IMR-90 (cell line): ENCODE measurements around the gene ATP10D.

ENCODE experiments used
- BHLHE40 ChIP-seq: fragments of 150-350 bp; IDR thresholded peaks from 2 replicates; pipeline ENCODE4 v1.6.1; 2016; ENCODE audit warnings: mild to moderate bottlenecking, low read depth, low read length
- CEBPB ChIP-seq: IDR thresholded peaks from 2 replicates; pipeline ENCODE4 v1.6.1; 2012; ENCODE audit warnings: low read depth, low read length, improper control_type of control experiment
- CTCF ChIP-seq: conservative IDR thresholded peaks from 2 replicates; pipeline ENCODE4 v1.5.1; 2012; ENCODE audit warnings: mild to moderate bottlenecking, low read depth, low read length, improper control_type of control experiment
- ELK1 ChIP-seq: fragments of 150-350 bp; IDR thresholded peaks from 2 replicates; pipeline ENCODE4 v1.6.1; 2016; ENCODE audit warnings: low read depth, mild to moderate bottlenecking, low read length, moderate library complexity, borderline replicate concordance
- FOS ChIP-seq: fragments of 150-350 bp; IDR thresholded peaks from 2 replicates; pipeline ENCODE4 v1.6.1; 2016; ENCODE audit warnings: low read depth, low read length
- MAFK ChIP-seq: IDR thresholded peaks from 2 replicates; pipeline ENCODE4 v1.6.1; 2012; ENCODE audit warnings: low read depth, low read length, improper control_type of control experiment
- MAZ ChIP-seq: IDR thresholded peaks from 2 replicates; pipeline ENCODE4 v1.6.1; 2012; ENCODE audit warnings: low read depth, mild to moderate bottlenecking, low read length, improper control_type of control experiment, moderate library complexity, borderline replicate concordance
- MXI1 ChIP-seq: IDR thresholded peaks from 2 replicates; pipeline ENCODE4 v1.6.1; 2012; ENCODE audit warnings: low read depth, mild to moderate bottlenecking, low read length, moderate library complexity, borderline replicate concordance
- POLR2A ChIP-seq: IDR thresholded peaks from 2 replicates; pipeline ENCODE4 v1.6.1; 2012; ENCODE audit warnings: mild to moderate bottlenecking, low read depth, low read length
- RAD21 ChIP-seq: IDR thresholded peaks from 2 replicates; pipeline ENCODE4 v1.6.1; 2012; ENCODE audit warnings: low read length, improper control_type of control experiment
- RFX5 ChIP-seq: IDR thresholded peaks from 2 replicates; pipeline ENCODE4 v1.8.0; 2012; ENCODE audit warnings: low read depth, mild to moderate bottlenecking, low read length, moderate library complexity
- SMC3 ChIP-seq: fragments of 150-350 bp; IDR thresholded peaks from 2 replicates; pipeline ENCODE4 v1.6.1; 2016; ENCODE audit warnings: low read depth, mild to moderate bottlenecking, antibody characterized with exemption, low read length, moderate library complexity
- USF2 ChIP-seq: fragments of 150-350 bp; IDR thresholded peaks from 2 replicates; pipeline ENCODE4 v1.6.1; 2017; ENCODE audit warnings: mild to moderate bottlenecking, antibody characterized with exemption, low read length, low read depth

GRCh38 chr4:47624031-47624441, 139.0 kb downstream of the ATP10D start:
- TF ChIP-seq CTCF = no peak
- no peak for TF ChIP-seq POLR2A
- no peak for TF ChIP-seq ELK1
- TF ChIP-seq RAD21 = no peak
- no peak for TF ChIP-seq MXI1
- TF ChIP-seq MAZ = no peak
- TF ChIP-seq BHLHE40 = no peak
- no peak for TF ChIP-seq RFX5
- no peak for TF ChIP-seq MAFK
- no peak for TF ChIP-seq SMC3
- TF ChIP-seq CEBPB = no peak
- TF ChIP-seq USF2 = no peak
- no peak for TF ChIP-seq FOS
